GM21825 (cell line): Measurements from ENCODE around the gene TRIM40.
A peak's percentile ranks its signal among the peaks of the same experiment; 100 is the strongest.
"Not testable (repeated sequence)": the region's sequence is repeated elsewhere in the genome, so short reads cannot be mapped to it uniquely, and the experiment has no call there.

Source experiments
- ATAC-seq: cut with Tn5 transposase; IDR thresholded peaks from one replicate; pipeline ENCODE4 v1.9.1; 2021; ENCODE audit warnings: mild to moderate bottlenecking, moderate library complexity; ENCODE audit not compliant: unreplicated experiment

Gene TRIM40

GRCh38 chr6:30113003-30113759 lies 22.8 kb upstream of the TRIM40 start, which contains the start of gene TRIM31:
TSS of gene TRIM31 (minus strand) at chr6:30113090. CDS start at chr6:30112805, 285 bp downstream.
- ATAC-seq: peak; percentile 63

GRCh38 chr6:30113841-30114240 lies 22.1 kb upstream of the TRIM40 start:
- ATAC-seq: no peak

GRCh38 chr6:30116724-30117123 lies 19.2 kb upstream of the TRIM40 start:
- ATAC-seq: no peak

GRCh38 chr6:30118691-30119090 lies 17.2 kb upstream of the TRIM40 start:
- not testable (repeated sequence) for ATAC-seq

- no peak for ATAC-seq
These were observed 14.2 kb upstream of the TRIM40 start for GRCh38 chr6:30121446-30122366.

GRCh38 chr6:30122515-30122914 lies 13.4 kb upstream of the TRIM40 start:
- no peak for ATAC-seq

- ATAC-seq: no peak
These were observed 8.5 kb upstream of the TRIM40 start for GRCh38 chr6:30127238-30128093.

- ATAC-seq: no peak
These were observed 6.4 kb upstream of the TRIM40 start for GRCh38 chr6:30129265-30130178.

GRCh38 chr6:30130179-30130679 lies 5.7 kb upstream of the TRIM40 start:
- no peak for ATAC-seq

- no peak for ATAC-seq
These were observed 4.8 kb upstream of the TRIM40 start for GRCh38 chr6:30130887-30131862.

GRCh38 chr6:30131947-30132497 lies 3.9 kb upstream of the TRIM40 start:
- ATAC-seq: no peak

GRCh38 chr6:30135147-30135546 lies 793 bp upstream of the TRIM40 start:
- ATAC-seq: no peak

GRCh38 chr6:30136570-30137286 lies 788 bp downstream of the TRIM40 start:
- no peak for ATAC-seq

- ATAC-seq: not testable (repeated sequence)
These were observed 4.3 kb downstream of the TRIM40 start for GRCh38 chr6:30140240-30140639.

GRCh38 chr6:30142665-30143064 lies 6.7 kb downstream of the TRIM40 start:
- ATAC-seq: no peak

- ATAC-seq: no peak
These were observed 7.8 kb downstream of the TRIM40 start for GRCh38 chr6:30143780-30144179.

GRCh38 chr6:30144811-30145210 lies 8.9 kb downstream of the TRIM40 start:
- no peak for ATAC-seq

GRCh38 chr6:30145818-30146217 lies 9.9 kb downstream of the TRIM40 start:
- no peak for ATAC-seq
